ENCODE data around the gene KCNE2.

KCNE2 gene, protein sequence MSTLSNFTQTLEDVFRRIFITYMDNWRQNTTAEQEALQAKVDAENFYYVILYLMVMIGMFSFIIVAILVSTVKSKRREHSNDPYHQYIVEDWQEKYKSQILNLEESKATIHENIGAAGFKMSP

DNA sequence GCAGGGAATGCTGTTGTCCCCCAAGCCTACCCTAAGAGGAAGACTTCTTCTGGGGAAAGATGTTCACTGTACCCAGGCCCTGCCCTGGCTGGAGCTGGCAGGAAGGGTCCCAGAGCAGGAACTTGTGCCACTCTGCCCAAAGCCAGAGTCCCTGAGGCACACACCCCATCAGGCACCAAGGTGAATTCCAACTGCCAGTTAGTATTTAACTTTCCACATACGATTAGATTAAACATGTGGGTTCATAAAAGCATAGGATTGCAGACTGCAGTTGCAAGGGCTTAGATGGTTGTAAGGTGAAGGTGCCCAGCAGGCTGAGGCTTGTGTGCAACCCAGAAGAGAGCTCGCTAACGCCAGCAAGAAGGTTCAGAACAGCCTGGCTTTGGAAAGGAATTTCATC is at the start of gene KCNE2:
Gene KCNE2, plus strand, starts transcription at position 274 of the 400 bp plus-strand sequence. CDS start 6,473 bp downstream, outside the sequence.
- TF ChIP-seq, protein P1, sequence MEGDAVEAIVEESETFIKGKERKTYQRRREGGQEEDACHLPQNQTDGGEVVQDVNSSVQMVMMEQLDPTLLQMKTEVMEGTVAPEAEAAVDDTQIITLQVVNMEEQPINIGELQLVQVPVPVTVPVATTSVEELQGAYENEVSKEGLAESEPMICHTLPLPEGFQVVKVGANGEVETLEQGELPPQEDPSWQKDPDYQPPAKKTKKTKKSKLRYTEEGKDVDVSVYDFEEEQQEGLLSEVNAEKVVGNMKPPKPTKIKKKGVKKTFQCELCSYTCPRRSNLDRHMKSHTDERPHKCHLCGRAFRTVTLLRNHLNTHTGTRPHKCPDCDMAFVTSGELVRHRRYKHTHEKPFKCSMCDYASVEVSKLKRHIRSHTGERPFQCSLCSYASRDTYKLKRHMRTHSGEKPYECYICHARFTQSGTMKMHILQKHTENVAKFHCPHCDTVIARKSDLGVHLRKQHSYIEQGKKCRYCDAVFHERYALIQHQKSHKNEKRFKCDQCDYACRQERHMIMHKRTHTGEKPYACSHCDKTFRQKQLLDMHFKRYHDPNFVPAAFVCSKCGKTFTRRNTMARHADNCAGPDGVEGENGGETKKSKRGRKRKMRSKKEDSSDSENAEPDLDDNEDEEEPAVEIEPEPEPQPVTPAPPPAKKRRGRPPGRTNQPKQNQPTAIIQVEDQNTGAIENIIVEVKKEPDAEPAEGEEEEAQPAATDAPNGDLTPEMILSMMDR (IDR thresholded peaks at IDR 0.05; ENCODE audit: borderline replicate concordance, insufficient read depth, low read depth, low read length): no peak
- H3K4me3 ChIP-seq (ENCODE audit: low read depth, low read length): no peak within 1 kb of the TSS

DNA sequence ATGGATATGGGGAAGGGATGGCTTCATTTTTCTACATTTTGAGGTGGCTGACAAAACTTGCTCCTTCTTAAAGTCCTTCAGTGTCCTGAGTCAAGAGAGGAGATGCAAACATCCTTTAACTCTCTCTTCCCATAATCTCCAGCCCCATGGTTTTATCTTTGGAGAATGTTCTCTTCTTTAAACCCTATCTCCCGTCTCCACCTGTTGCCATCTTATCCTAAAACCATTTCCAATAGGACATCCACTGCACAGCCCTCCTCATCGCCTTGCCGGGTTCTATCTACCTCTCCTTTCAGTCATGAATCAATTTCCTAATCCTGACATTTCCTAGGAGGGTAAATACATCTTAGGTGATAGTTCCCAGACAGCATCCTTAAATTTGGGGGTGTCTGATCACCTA is 44.2 kb upstream of the KCNE2 start:
- H3K4me3 ChIP-seq (ENCODE audit: low read depth, low read length): no peak overlapping the region
- TF ChIP-seq, protein P1 (IDR thresholded peaks at IDR 0.05; ENCODE audit: borderline replicate concordance, insufficient read depth, low read depth, low read length): no peak

DNA sequence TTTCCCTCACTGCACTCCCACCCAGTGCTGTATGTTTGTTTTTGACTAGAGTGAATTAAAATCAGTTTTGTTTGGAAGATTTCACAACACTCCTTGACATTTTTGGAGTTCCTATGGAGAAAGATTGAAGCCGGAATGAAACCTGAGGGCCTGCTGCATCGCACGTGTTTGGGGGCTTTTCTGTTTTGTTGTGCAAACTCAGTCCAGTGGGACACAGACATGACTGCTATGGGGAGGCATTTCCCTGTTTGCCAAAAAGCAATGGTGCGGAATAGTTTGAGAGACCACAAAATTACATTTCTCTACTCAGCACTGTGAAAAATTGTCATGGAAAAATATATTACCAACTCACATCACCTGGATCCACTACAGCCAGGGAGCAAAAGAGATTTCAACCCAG is 43.8 kb upstream of the KCNE2 start:
- TF ChIP-seq, protein P1 (IDR thresholded peaks at IDR 0.05; ENCODE audit: borderline replicate concordance, insufficient read depth, low read depth, low read length): no peak
- H3K4me3 ChIP-seq (ENCODE audit: low read depth, low read length): no peak overlapping the region

DNA sequence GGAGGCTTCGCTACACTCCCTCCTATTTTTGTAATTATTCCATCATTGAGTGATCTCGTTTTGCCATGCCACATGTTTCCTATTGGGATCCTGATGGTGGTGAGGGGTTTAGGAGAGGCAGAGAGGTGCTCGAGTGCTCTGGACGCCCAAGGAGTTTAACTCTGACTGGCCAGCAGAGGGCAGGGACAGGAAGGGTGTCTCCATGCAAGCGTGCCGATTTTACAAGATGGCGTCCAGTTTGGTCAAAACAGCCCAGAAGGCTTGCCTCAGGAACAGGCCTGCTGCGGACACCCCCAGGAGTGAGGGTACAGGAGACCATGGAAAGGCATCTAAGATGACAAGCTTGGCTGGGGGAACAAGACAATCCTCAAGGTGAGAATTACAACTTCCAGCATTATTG is 33.8 kb upstream of the KCNE2 start:
- H3K4me3 ChIP-seq (ENCODE audit: low read depth, low read length): no peak overlapping the region
- TF ChIP-seq, protein P1 (IDR thresholded peaks at IDR 0.05; ENCODE audit: borderline replicate concordance, insufficient read depth, low read depth, low read length): no peak

DNA sequence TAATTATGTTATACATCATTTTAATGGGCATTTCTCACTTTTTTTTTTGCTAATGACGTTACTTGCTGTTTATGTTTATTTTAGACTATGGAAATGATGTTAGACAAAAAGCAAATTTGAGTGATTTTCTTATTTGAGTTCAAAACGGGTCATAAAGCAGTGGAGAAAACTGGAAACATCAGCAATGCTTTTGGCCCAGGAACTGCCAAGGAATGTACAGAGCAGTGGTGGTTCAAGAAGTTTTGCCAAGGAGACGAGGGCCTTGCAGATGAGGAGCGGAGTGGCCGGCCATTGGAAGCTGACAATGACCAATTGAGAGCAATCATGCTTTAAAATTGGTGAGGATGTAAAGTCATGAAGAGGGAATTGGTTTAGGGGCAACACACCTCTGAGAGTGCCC is 32.1 kb upstream of the KCNE2 start:
- H3K4me3 ChIP-seq (ENCODE audit: low read depth, low read length): no peak overlapping the region
- TF ChIP-seq, protein P1 (IDR thresholded peaks at IDR 0.05; ENCODE audit: borderline replicate concordance, insufficient read depth, low read depth, low read length): no peak

DNA sequence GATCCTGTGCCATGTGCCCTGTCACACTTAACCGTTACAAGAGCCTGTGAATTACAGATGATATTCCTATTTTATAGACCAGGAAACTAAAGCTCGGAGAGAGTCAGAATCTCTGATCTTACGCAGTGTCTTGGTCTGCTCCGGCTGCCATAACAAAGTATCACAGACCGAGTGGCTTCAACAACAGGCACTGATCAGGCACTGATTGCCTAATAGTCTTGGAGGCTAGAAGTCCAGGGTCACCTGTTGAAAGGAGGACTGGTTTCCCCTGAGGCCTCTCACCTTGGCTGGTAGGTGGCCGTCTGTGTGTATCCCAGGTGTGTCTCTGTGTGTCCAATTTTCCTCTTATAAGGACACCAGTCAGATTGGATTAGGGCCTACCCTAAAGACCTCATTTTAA is 31.5 kb upstream of the KCNE2 start:
- no peak overlapping the region for H3K4me3 ChIP-seq (ENCODE audit: low read depth, low read length)
- TF ChIP-seq, protein P1 (IDR thresholded peaks at IDR 0.05; ENCODE audit: borderline replicate concordance, insufficient read depth, low read depth, low read length): no peak

DNA sequence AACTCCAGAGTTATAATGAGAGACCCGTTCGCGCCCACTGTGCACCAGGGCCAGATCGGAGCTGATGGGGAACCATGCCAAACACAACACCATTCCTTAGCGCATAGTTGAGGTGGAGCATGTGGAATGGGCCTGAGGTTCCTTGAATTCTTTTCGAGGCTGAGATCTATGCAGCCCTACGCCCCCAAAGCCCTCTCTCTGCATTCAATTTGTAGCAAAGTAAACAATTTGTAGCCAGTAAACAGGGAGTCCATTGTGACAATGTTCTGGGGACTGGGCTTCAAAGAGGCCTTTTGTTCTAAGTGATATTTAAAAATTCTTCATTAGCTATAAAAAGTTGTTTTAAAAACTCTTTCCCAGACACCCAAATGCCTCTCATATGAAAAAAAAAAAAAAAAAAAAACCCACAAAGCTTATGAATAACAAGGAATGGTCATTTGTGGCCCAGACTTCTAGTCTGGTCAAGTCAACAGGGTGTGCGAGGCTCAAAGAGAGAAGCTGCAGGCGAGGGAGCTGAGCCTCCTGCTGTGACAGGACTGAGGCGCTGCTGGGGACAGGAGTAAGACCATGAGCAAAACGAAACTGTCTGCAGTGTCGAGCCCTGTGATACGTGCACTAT is 30.6 kb upstream of the KCNE2 start:
- TF ChIP-seq, protein P1 (IDR thresholded peaks at IDR 0.05; ENCODE audit: borderline replicate concordance, insufficient read depth, low read depth, low read length): no peak
- no peak overlapping the region for H3K4me3 ChIP-seq (ENCODE audit: low read depth, low read length)
